MCF 10A (cell line): ENCODE results near the gene ARL6IP4. TPM values are rescaled to one million over a fixed set of nuclear protein-coding genes. Genes with fewer than 3 reads are reported as not detected.
A peak's percentile ranks its signal among the peaks of the same experiment; 100 is the strongest.

ENCODE experiments used
- BruUV-seq: library from RNA; stranded (reverse); fragments of 400-500 nt; replicated peaks from 2 replicates; lab custom pipeline; 2021; lab: Mats Ljungman, UMichigan
- CTCF ChIA-PET: fragments of 300-600 bp; sonication (Branson Sonifier 250); formaldehyde crosslinking; extraction: SDS; loops from one replicate; lab custom pipeline; 2021; ENCODE audit warnings: antibody characterized with exemption, inconsistent platforms; lab: Yijun Ruan, JAX
- POLR2A ChIA-PET: fragments of 300-600, 350-650 bp; sonication (Branson Sonifier 250); formaldehyde crosslinking; extraction: SDS; loops from one replicate; lab custom pipeline; 2020; ENCODE audit warnings: antibody characterized with exemption, inconsistent platforms; lab: Yijun Ruan, JAX
- DNase-seq: peaks from one replicate; pipeline ENCODE4 v3.0.0-alpha.2; 2018; ENCODE audit not compliant: unreplicated experiment
- H3K27ac Mint-ChIP-seq: one replicate; pipeline ENCODE4 v1.8.0; 2022; ENCODE audit warnings: mild to moderate bottlenecking, low read depth, mixed read lengths; ENCODE audit not compliant: unreplicated experiment
- H3K27me3 Mint-ChIP-seq: one replicate; pipeline ENCODE4 v1.8.0; 2022; ENCODE audit warnings: mixed read lengths; ENCODE audit not compliant: insufficient read depth, unreplicated experiment
- H3K36me3 Mint-ChIP-seq: one replicate; pipeline ENCODE4 v1.8.0; 2022; ENCODE audit warnings: mild to moderate bottlenecking, moderate library complexity, mixed read lengths; ENCODE audit not compliant: insufficient read depth, unreplicated experiment
- H3K4me1 Mint-ChIP-seq: one replicate; pipeline ENCODE4 v1.8.0; 2022; ENCODE audit warnings: mixed read lengths; ENCODE audit not compliant: insufficient read depth, unreplicated experiment
- H3K4me3 Mint-ChIP-seq: one replicate; pipeline ENCODE4 v1.8.0; 2022; ENCODE audit warnings: mild to moderate bottlenecking, moderate library complexity, mixed read lengths; ENCODE audit not compliant: unreplicated experiment
- H3K9me3 Mint-ChIP-seq: one replicate; pipeline ENCODE4 v1.8.0; 2022; ENCODE audit warnings: mixed read lengths; ENCODE audit not compliant: unreplicated experiment
- CTCF ChIP-seq: fragments of 200-600 bp; IDR thresholded peaks from one replicate; pipeline ENCODE4 v1.8.0; 2022; ENCODE audit warnings: antibody characterized with exemption, mild to moderate bottlenecking; ENCODE audit not compliant: unreplicated experiment
- intact Hi-C: fragments of 100-400 bp; cut with micrococcal nuclease; formaldehyde crosslinking; loops from 2 replicates; pipeline ENCODE4 v1.14.1; 2022
- total RNA-seq: library from RNA; stranded (reverse); gene quantifications from 2 replicates; pipeline ENCODE4 v1.2.3, GENCODE V29; 2022

The ARL6IP4 gene
- total RNA-seq, 1 experiment from 2014 or later = 198 TPM

GRCh38 chr12:122942637-122943036 lies 37.8 kb upstream of the ARL6IP4 start:
- Mint-ChIP-seq H3K4me1 (peaks cover 44% of the 10 kb centered on the region), H3K9me3 (no peaks in the 10 kb centered on the region), H3K27ac (no peak overlapping the region), H3K4me3 (no peak overlapping the region), H3K27me3 (no peaks in the 10 kb centered on the region), H3K36me3 (peaks cover 6% of the 10 kb centered on the region)
- intact Hi-C loops = no loop called here
- no TSS peak for BruUV-seq
- ChIA-PET POLR2A (interaction anchor here (11.2 kb wide), 1 partner anchor 51 kb away, joined by 240 read pairs; the partner anchor contains the start of gene VPS37B), CTCF (interaction anchor here (0.6 kb wide), 1 partner anchor 206 kb away, joined by 3 read pairs; no protein-coding TSS in a partner anchor)
- no peak for TF ChIP-seq CTCF
- DNase-seq = no peak

GRCh38 chr12:122943196-122943595 lies 37.3 kb upstream of the ARL6IP4 start:
- H3K27ac Mint-ChIP-seq = no peak overlapping the region
- no TSS peak for BruUV-seq
- intact Hi-C loops = no loop called here

GRCh38 chr12:122944605-122945592 lies 35.6 kb upstream of the ARL6IP4 start:
- peaks cover 6% of the 10 kb centered on the region for H3K36me3 Mint-ChIP-seq
- ChIA-PET CTCF (interaction anchor here (0.5 to 15.1 kb wide), 12 partner anchors 9 to 298 kb away, joined by 3 to 230 read pairs (median 4); no protein-coding TSS in a partner anchor), POLR2A (interaction anchor here (0.7 to 11.2 kb wide), 8 partner anchors 26 to 287 kb away, joined by 3 to 240 read pairs (median 4); partner anchors contain the start of gene VPS37B)
- no peak for TF ChIP-seq CTCF
- H3K4me3 Mint-ChIP-seq = no peak overlapping the region
- BruUV-seq = no TSS peak
- H3K4me1 Mint-ChIP-seq = peaks cover 42% of the 10 kb centered on the region
- intact Hi-C loops = no loop called here
- peak; percentile 92 for DNase-seq
- no peaks in the 10 kb centered on the region for H3K27me3 Mint-ChIP-seq
- no peak overlapping the region for H3K27ac Mint-ChIP-seq
- no peaks in the 10 kb centered on the region for H3K9me3 Mint-ChIP-seq

More at GRCh38 chr12:122943196-122943595, 37.3 kb upstream of the ARL6IP4 start:
- Mint-ChIP-seq H3K36me3 (peaks cover 6% of the 10 kb centered on the region), H3K9me3 (no peaks in the 10 kb centered on the region), H3K4me3 (no peak overlapping the region), H3K4me1 (peaks cover 42% of the 10 kb centered on the region), H3K27me3 (no peaks in the 10 kb centered on the region)
- ChIA-PET POLR2A (interaction anchor here (4.5 to 11.2 kb wide), 2 partner anchors 24 to 51 kb away, joined by 53 to 240 read pairs; partner anchors contain the start of gene VPS37B), CTCF (no interaction called here)
- no peak for DNase-seq
- no peak for TF ChIP-seq CTCF
